Motor neuron (in vitro differentiated cells): ENCODE results near the gene TMEM88. TPM values are rescaled to one million over a fixed set of nuclear protein-coding genes. Genes with fewer than 3 reads are reported as not detected.

ENCODE experiments used
- total RNA-seq, 8 experiments: library from RNA; unstranded; fragments of 300-600 nt; gene quantifications; 2 replicates each; pipeline versions ENCODE4 v1.2.3 to v1.2.4, GENCODE V29; 2022

Gene TMEM88
- total RNA-seq, 8 experiments from 2014 or later: 0.51 to 18.5 (median 4.1) TPM

Other genes starting within 250 kb of the TMEM88 start
- gene FXR2, start 240.2 kb upstream of the TMEM88 start, total RNA-seq: 10 to 100 TPM; 33.0 to 53.4 (median 46.1) TPM
- gene SAT2, start 227.2 kb upstream of the TMEM88 start, total RNA-seq: 100 to 1,000 TPM in 2 of 8 experiments, 10 to 100 TPM in 6; 66.9 to 115 (median 84.4) TPM
- 10 to 100 TPM in 1 of 8 experiments, 1 to 10 TPM in 4, under 1 TPM in 2, not detected in 1; 0.54 to 26.2 (median 1.7) TPM for gene SHBG, start 224.9 kb upstream of the TMEM88 start, total RNA-seq
- gene ATP1B2, start 204.1 kb upstream of the TMEM88 start, total RNA-seq: 10 to 100 TPM in 3 of 8 experiments, 1 to 10 TPM in 4, under 1 TPM in 1; 0.31 to 43.9 (median 8.4) TPM
- gene TP53, start 167.6 kb upstream of the TMEM88 start, total RNA-seq: 100 to 1,000 TPM in 2 of 8 experiments, 10 to 100 TPM in 6; 11.6 to 136 (median 25.7) TPM
- 10 to 100 TPM in 7 of 8 experiments, 1 to 10 TPM in 1; 6.9 to 20.1 (median 13.2) TPM for gene WRAP53, start 166.6 kb upstream of the TMEM88 start, total RNA-seq
- gene EFNB3, start 149.9 kb upstream of the TMEM88 start, total RNA-seq: 100 to 1,000 TPM in 1 of 8 experiments, 10 to 100 TPM in 4, 1 to 10 TPM in 3; 1.2 to 490 (median 20.6) TPM
- gene DNAH2, start 137.3 kb upstream of the TMEM88 start, total RNA-seq: 1 to 10 TPM in 2 of 8 experiments, under 1 TPM in 6; 0.25 to 4.4 (median 0.65) TPM
- 10 to 100 TPM in 5 of 8 experiments, 1 to 10 TPM in 3; 3.2 to 32.8 (median 12.5) TPM for gene KDM6B, start 20.8 kb upstream of the TMEM88 start, total RNA-seq
- 100 to 1,000 TPM; 105 to 221 (median 145) TPM for gene NAA38, start 2.5 kb downstream of the TMEM88 start, total RNA-seq
- gene CYB5D1, start 2.9 kb downstream of the TMEM88 start, total RNA-seq: 10 to 100 TPM; 12.2 to 28.0 (median 16.9) TPM
- gene CHD3, start 33.7 kb downstream of the TMEM88 start, total RNA-seq: 100 to 1,000 TPM in 2 of 8 experiments, 10 to 100 TPM in 6; 56.2 to 294 (median 78.2) TPM
- 1 to 10 TPM; 2.6 to 5.2 (median 4.2) TPM for gene RNF227, start 61.2 kb downstream of the TMEM88 start, total RNA-seq
- 10 to 100 TPM in 1 of 8 experiments, 1 to 10 TPM in 5, under 1 TPM in 2; 0.25 to 17.2 (median 1.9) TPM for gene KCNAB3, start 74.8 kb downstream of the TMEM88 start, total RNA-seq
- 10 to 100 TPM; 60.1 to 94.1 (median 71.4) TPM for gene TRAPPC1, start 76.9 kb downstream of the TMEM88 start, total RNA-seq
- 10 to 100 TPM; 19.3 to 40.7 (median 31.7) TPM for gene CNTROB, start 77.1 kb downstream of the TMEM88 start, total RNA-seq
- gene GUCY2D, start 147.5 kb downstream of the TMEM88 start, total RNA-seq: under 1 TPM in 1 of 8 experiments, not detected in 7; 1.00 TPM
- under 1 TPM in 4 of 8 experiments, not detected in 4; 0.04 to 0.15 (median 0.14) TPM for gene ALOX15B, start 184.0 kb downstream of the TMEM88 start, total RNA-seq
- under 1 TPM in 2 of 8 experiments, not detected in 6; 0.13 to 0.16 TPM for gene ALOX12B, start 232.7 kb downstream of the TMEM88 start, total RNA-seq